PC-9 (cell line): ENCODE measurements around the gene NCOA5. TPM values are rescaled to one million over a fixed set of nuclear protein-coding genes. Genes with fewer than 3 reads are reported as not detected.

Experiments used
- BruUV-seq: library from RNA; stranded (reverse); fragments of 400-500 nt; replicated peaks from 2 replicates; lab custom pipeline; 2021; lab: Mats Ljungman, UMichigan
- CTCF ChIA-PET: fragments of 300-600 bp; sonication (Branson Sonifier 250); formaldehyde crosslinking; loops from one replicate; lab custom pipeline; 2022; ENCODE audit warnings: antibody characterized with exemption; lab: Charles Lee
- POLR2A ChIA-PET: fragments of 300-600 bp; sonication (Branson Sonifier 250); formaldehyde crosslinking; loops from one replicate; lab custom pipeline; 2022; ENCODE audit warnings: antibody characterized with exemption; ENCODE audit not compliant: unreplicated experiment; lab: Charles Lee
- DNase-seq, 2 experiments: peaks; one replicate each; pipeline versions ENCODE4 v3.0.0 to v3.0.0-alpha.2; 2015 to 2022; ENCODE audit warnings: mixed read lengths in 1 of 2
- H2AFZ ChIP-seq: fragments of 200-600 bp; sonication (generic); 2 replicates; pipeline ENCODE4 v1.8.1; 2017; ENCODE audit warnings: antibody characterized with exemption
- H3F3A ChIP-seq: fragments of 200-600 bp; sonication (generic); 2 replicates; pipeline ENCODE4 v1.8.1; 2017; ENCODE audit warnings: antibody characterized with exemption, mild to moderate bottlenecking, low read depth; ENCODE audit not compliant: insufficient read depth
- H3K27ac ChIP-seq: fragments of 200-600 bp; sonication (generic); 2 replicates; pipeline ENCODE4 v1.6.1; 2016; ENCODE audit warnings: mixed run types
- H3K27me3 ChIP-seq: fragments of 200-600 bp; sonication (generic); 2 replicates; pipeline ENCODE4 v1.6.1; 2016; ENCODE audit warnings: low read depth, mixed run types; ENCODE audit not compliant: insufficient read depth
- H3K36me3 ChIP-seq: fragments of 200-600 bp; sonication (generic); 2 replicates; pipeline ENCODE4 v1.6.1; 2016; ENCODE audit warnings: low read depth, mixed run types
- H3K4me1 ChIP-seq: fragments of 200-600 bp; sonication (generic); replicated peaks from 2 replicates; pipeline ENCODE4 v1.6.1; 2016; ENCODE audit warnings: mixed run types; ENCODE audit not compliant: insufficient read depth
- H3K4me2 ChIP-seq: fragments of 200-600 bp; sonication (generic); 2 replicates; pipeline ENCODE4 v1.6.1; 2017; ENCODE audit warnings: mixed run types
- H3K4me3 ChIP-seq: fragments of 200-600 bp; sonication (generic); 2 replicates; pipeline ENCODE4 v1.6.1; 2016; ENCODE audit warnings: mixed run types
- H3K79me2 ChIP-seq: fragments of 200-600 bp; sonication (generic); 2 replicates; pipeline ENCODE4 v1.6.1; 2017; ENCODE audit warnings: low read depth, mixed run types
- H3K9me2 ChIP-seq: fragments of 200-600 bp; sonication (generic); 2 replicates; pipeline ENCODE4 v1.8.1; 2017; ENCODE audit warnings: mild to moderate bottlenecking; ENCODE audit not compliant: insufficient read depth
- H3K9me3 ChIP-seq: fragments of 200-600 bp; sonication (generic); 2 replicates; pipeline ENCODE4 v1.8.1; 2016; ENCODE audit warnings: low read depth; ENCODE audit not compliant: insufficient read depth
- H4K20me1 ChIP-seq: fragments of 200-600 bp; sonication (generic); 2 replicates; pipeline ENCODE4 v1.8.1; 2017; ENCODE audit not compliant: insufficient read depth
- CTCF ChIP-seq: fragments of 200-600 bp; sonication (generic); conservative IDR thresholded peaks from 2 replicates; pipeline ENCODE4 v1.6.1; 2017; ENCODE audit warnings: mixed run types, antibody characterized with exemption, mild to moderate bottlenecking, moderate library complexity
- EZH2 ChIP-seq: fragments of 200-600 bp; sonication (generic); IDR thresholded peaks from 2 replicates; pipeline ENCODE4 v1.8.0; 2017; ENCODE audit warnings: antibody characterized with exemption, low read depth
- intact Hi-C: fragments of 100-400 bp; cut with micrococcal nuclease; formaldehyde crosslinking; loops from one replicate; pipeline ENCODE4 v1.10.0; 2022; ENCODE audit not compliant: unreplicated experiment
- total RNA-seq: library from RNA; stranded (reverse); gene quantifications from 2 replicates; pipeline ENCODE4 v1.2.3, GENCODE V29; 2021

NCOA5 gene
- total RNA-seq, 1 experiment from 2014 or later: 28.1 TPM

- DNase-seq: peak in 1 of 2 experiments; percentile 13
- intact Hi-C loops: no loop called here
- H2AFZ ChIP-seq: no peak overlapping the region
- H3K27me3 ChIP-seq: no peaks in the 10 kb centered on the region
- no peaks in the 10 kb centered on the region for H3K79me2 ChIP-seq
- TF ChIP-seq CTCF: no peak
- no peak for TF ChIP-seq EZH2
- peaks cover 8% of the 10 kb centered on the region; the same call in 1 of the 2 replicates for H3F3A ChIP-seq
- H3K9me2 ChIP-seq: no peaks in the 10 kb centered on the region
- ChIA-PET CTCF (no interaction called here), POLR2A (interaction anchor here (0.6 kb wide), 1 partner anchor 43 kb away, joined by 3 read pairs; no protein-coding TSS in a partner anchor)
- H3K27ac ChIP-seq: no peak overlapping the region
- H4K20me1 ChIP-seq: peaks cover 12% of the 10 kb centered on the region
- BruUV-seq: no TSS peak
- H3K4me3 ChIP-seq: no peak overlapping the region
- H3K4me1 ChIP-seq: no peaks in the 10 kb centered on the region
- H3K4me2 ChIP-seq: no peak overlapping the region
- no peaks in the 10 kb centered on the region for H3K9me3 ChIP-seq
- H3K36me3 ChIP-seq: peaks cover 22% of the 10 kb centered on the region
Observed at GRCh38 chr20:46060301-46060881, 29.4 kb downstream of the NCOA5 start.

GRCh38 chr20:46058599-46059281 is 31.0 kb downstream of the NCOA5 start:
- Histone ChIP-seq H3K9me3 (no peaks in the 10 kb centered on the region), H3K27me3 (no peaks in the 10 kb centered on the region), H3K79me2 (no peaks in the 10 kb centered on the region), H3K4me1 (no peaks in the 10 kb centered on the region), H3K4me2 (no peak overlapping the region), H3F3A (peaks cover 8% of the 10 kb centered on the region; the same call in 1 of the 2 replicates), H3K27ac (no peak overlapping the region), H2AFZ (no peak overlapping the region), H3K4me3 (no peak overlapping the region), H3K9me2 (no peaks in the 10 kb centered on the region), H4K20me1 (peaks cover 6% of the 10 kb centered on the region), H3K36me3 (0 out of 2 replicates have a peak, but pooled peaks cover 6% of the 10 kb centered on the region)
- ChIA-PET POLR2A (interaction anchor here (0.6 kb wide), 1 partner anchor 16 kb away, joined by 5 read pairs; no protein-coding TSS in a partner anchor), CTCF (no interaction called here)
- no peak for TF ChIP-seq EZH2
- DNase-seq: no peak
- BruUV-seq: no TSS peak
- intact Hi-C loops: no loop called here

- Histone ChIP-seq H3K4me3 (no peak overlapping the region), H3K27me3 (no peaks in the 10 kb centered on the region), H3F3A (peaks cover 8% of the 10 kb centered on the region; the same call in 1 of the 2 replicates), H4K20me1 (peaks cover 4% of the 10 kb centered on the region), H3K79me2 (no peaks in the 10 kb centered on the region), H3K9me3 (no peaks in the 10 kb centered on the region), H3K9me2 (no peaks in the 10 kb centered on the region), H3K27ac (no peak overlapping the region), H3K36me3 (0 out of 2 replicates have a peak, but pooled peaks cover 6% of the 10 kb centered on the region), H3K4me1 (no peaks in the 10 kb centered on the region), H3K4me2 (no peak overlapping the region), H2AFZ (no peak overlapping the region)
- TF ChIP-seq EZH2 (no peak), CTCF (no peak)
- ChIA-PET CTCF (no interaction called here), POLR2A (interaction anchor here (0.6 kb wide), 1 partner anchor 15 kb away, joined by 5 read pairs; no protein-coding TSS in a partner anchor)
- DNase-seq: no peak
- intact Hi-C loops: no loop called here
- BruUV-seq: no TSS peak
Observed at GRCh38 chr20:46057856-46058598, 31.7 kb downstream of the NCOA5 start.
